ENCODE measurements around the gene CLCN6. TPM values are rescaled to one million over a fixed set of nuclear protein-coding genes. Genes with fewer than 3 reads are reported as not detected.

CLCN6 gene
- total RNA-seq, 2 donors from 2014 or later = 29.6 to 31.5 TPM

GRCh38 chr1:11888206-11888876 lies 82.3 kb downstream of the CLCN6 start:
- no peak overlapping the region for H3K27ac ChIP-seq (ENCODE audit: low read depth, low read length)
- H3K27ac Mint-ChIP-seq = no peak overlapping the region
- H3K4me3 ChIP-seq (ENCODE audit: low read length) = no peak overlapping the region
- no peaks in the 10 kb centered on the region for H3K27me3 Mint-ChIP-seq (ENCODE audit: insufficient read depth)
- no peaks in the 10 kb centered on the region for H3K27me3 ChIP-seq (ENCODE audit: control insufficient read depth, insufficient read depth, low read length, poor library complexity, severe bottlenecking)
- H3K36me3 Mint-ChIP-seq (ENCODE audit: low read depth) = no peaks in the 10 kb centered on the region
- no peaks in the 10 kb centered on the region for H3K4me1 ChIP-seq (ENCODE audit: control insufficient read depth, insufficient read depth, low read length)
- H3K36me3 ChIP-seq (ENCODE audit: control insufficient read depth, insufficient read depth, low read length) = no peaks in the 10 kb centered on the region
- WGBS, 2 experiments (ENCODE audit: insufficient coverage in 1 of 2, insufficient read length in 1 of 2) = 89 to 91% methylated on average over 15 of the region's 15 CpGs
- no peak overlapping the region for H3K4me3 Mint-ChIP-seq
- H3K4me1 Mint-ChIP-seq = peaks cover under 1% of the 10 kb centered on the region
- no peak for TF ChIP-seq CTCF (conservative IDR thresholded peaks at IDR 0.05)
- H3K9me3 ChIP-seq (ENCODE audit: control insufficient read depth, low read length) = no peaks in the 10 kb centered on the region
- no peak for DNase-seq
- H3K9me3 Mint-ChIP-seq = no peaks in the 10 kb centered on the region
- no peak overlapping the region for H3K9ac ChIP-seq (ENCODE audit: extremely low read depth, low read length, poor library complexity, severe bottlenecking)

- Mint-ChIP-seq H3K36me3 (ENCODE audit: low read depth) (no peaks in the 10 kb centered on the region), H3K27me3 (ENCODE audit: insufficient read depth) (no peaks in the 10 kb centered on the region), H3K27ac (no peak overlapping the region), H3K9me3 (no peaks in the 10 kb centered on the region), H3K4me3 (no peak overlapping the region), H3K4me1 (no peaks in the 10 kb centered on the region)
- no peak for DNase-seq
- H3K27ac ChIP-seq (ENCODE audit: low read depth, low read length) = no peak overlapping the region
- WGBS, 2 experiments (ENCODE audit: insufficient coverage in 1 of 2, insufficient read length in 1 of 2) = 58% methylated on average over 3 of the region's 3 CpGs; no CpG with 5 or more reads in 1 of the 2 experiments
- no peaks in the 10 kb centered on the region for H3K9me3 ChIP-seq (ENCODE audit: control insufficient read depth, low read length)
- H3K4me1 ChIP-seq (ENCODE audit: control insufficient read depth, insufficient read depth, low read length) = no peaks in the 10 kb centered on the region
- no peak for TF ChIP-seq CTCF (conservative IDR thresholded peaks at IDR 0.05)
- no peak overlapping the region for H3K4me3 ChIP-seq (ENCODE audit: low read length)
- H3K9ac ChIP-seq (ENCODE audit: extremely low read depth, low read length, poor library complexity, severe bottlenecking) = no peak overlapping the region
- no peaks in the 10 kb centered on the region for H3K36me3 ChIP-seq (ENCODE audit: control insufficient read depth, insufficient read depth, low read length)
- no peaks in the 10 kb centered on the region for H3K27me3 ChIP-seq (ENCODE audit: control insufficient read depth, insufficient read depth, low read length, poor library complexity, severe bottlenecking)
These were observed 82.9 kb downstream of the CLCN6 start for GRCh38 chr1:11888877-11889208.

DNA sequence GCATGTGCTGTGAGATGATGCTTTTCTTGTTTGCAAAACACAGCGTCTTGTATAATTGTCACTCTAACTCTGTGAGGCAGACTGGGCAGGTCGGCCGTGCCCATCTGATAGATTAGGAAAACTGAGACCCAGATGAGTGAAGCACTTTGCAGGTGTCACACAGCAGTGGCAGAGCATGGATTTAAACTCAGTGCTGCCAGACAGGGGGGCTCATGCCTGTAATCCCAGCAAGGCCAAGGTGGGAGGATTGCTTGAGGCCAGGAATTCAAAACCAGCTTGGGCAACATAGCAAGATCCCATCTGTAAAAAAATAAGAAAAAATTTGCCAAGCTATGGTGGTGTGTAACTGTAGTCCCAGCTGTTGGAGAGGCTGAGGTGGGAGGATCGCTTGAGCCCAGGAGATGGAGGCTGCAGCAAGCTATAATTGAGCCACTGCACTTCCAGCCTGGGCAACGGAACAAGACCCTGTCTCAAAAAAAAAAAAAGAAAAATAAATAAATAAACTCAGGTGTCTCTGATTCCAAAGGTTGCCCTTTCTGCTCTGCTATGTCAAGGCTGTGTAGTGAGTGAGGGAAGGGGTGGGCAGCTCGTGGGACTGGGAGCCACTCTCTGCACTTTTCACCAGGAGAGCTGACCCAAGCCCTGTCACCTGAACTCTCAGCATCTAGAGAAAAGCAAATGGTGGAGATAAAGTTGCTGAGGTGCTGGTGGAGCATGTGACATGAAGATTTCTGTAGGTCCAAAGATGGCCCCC lies 85.6 kb downstream of the CLCN6 start:
- no peaks in the 10 kb centered on the region for H3K4me1 ChIP-seq (ENCODE audit: control insufficient read depth, insufficient read depth, low read length)
- Mint-ChIP-seq H3K36me3 (ENCODE audit: low read depth) (no peaks in the 10 kb centered on the region), H3K27me3 (ENCODE audit: insufficient read depth) (no peaks in the 10 kb centered on the region), H3K4me1 (no peaks in the 10 kb centered on the region), H3K4me3 (no peak overlapping the region), H3K27ac (no peak overlapping the region), H3K9me3 (no peaks in the 10 kb centered on the region)
- H3K27me3 ChIP-seq (ENCODE audit: control insufficient read depth, insufficient read depth, low read length, poor library complexity, severe bottlenecking) = no peaks in the 10 kb centered on the region
- no peaks in the 10 kb centered on the region for H3K36me3 ChIP-seq (ENCODE audit: control insufficient read depth, insufficient read depth, low read length)
- H3K4me3 ChIP-seq (ENCODE audit: low read length) = no peak overlapping the region
- no peak for DNase-seq
- no peak for TF ChIP-seq CTCF (conservative IDR thresholded peaks at IDR 0.05)
- H3K9me3 ChIP-seq (ENCODE audit: control insufficient read depth, low read length) = no peaks in the 10 kb centered on the region
- no peak overlapping the region for H3K27ac ChIP-seq (ENCODE audit: low read depth, low read length)
- 92 to 96% methylated on average over 5 to 6 of the region's 6 CpGs for WGBS, 2 experiments (ENCODE audit: insufficient coverage in 1 of 2, insufficient read length in 1 of 2)
- H3K9ac ChIP-seq (ENCODE audit: extremely low read depth, low read length, poor library complexity, severe bottlenecking) = no peak overlapping the region

Other genes starting within 250 kb of the CLCN6 start
- gene FBXO2, start 151.8 kb upstream of the CLCN6 start, total RNA-seq = 10 to 100 TPM; 14.1 to 32.0 TPM
- gene FBXO44, start 151.3 kb upstream of the CLCN6 start, total RNA-seq = 10 to 100 TPM; 29.1 to 39.1 TPM
- 1 to 10 TPM; 2.7 to 4.1 TPM for gene FBXO6, start 142.0 kb upstream of the CLCN6 start, total RNA-seq
- gene MAD2L2, start 125.0 kb upstream of the CLCN6 start, total RNA-seq = 100 to 1,000 TPM; 128 to 132 TPM
- gene DRAXIN, start 114.5 kb upstream of the CLCN6 start, total RNA-seq = 1 to 10 TPM; 5.4 to 6.0 TPM
- 10 to 100 TPM; 71.3 to 81.2 TPM for gene AGTRAP, start 70.1 kb upstream of the CLCN6 start, total RNA-seq
- 1 to 10 TPM in 1 of 2 donors, under 1 TPM in 1; 0.95 to 1.4 TPM for gene C1orf167, start 44.0 kb upstream of the CLCN6 start, total RNA-seq
- gene MTHFR, start 227 bp upstream of the CLCN6 start, total RNA-seq = 10 to 100 TPM; 22.3 to 30.0 TPM
- not detected for gene NPPA, start 41.6 kb downstream of the CLCN6 start, total RNA-seq
- gene NPPB, start 52.8 kb downstream of the CLCN6 start, total RNA-seq = 10 to 100 TPM; 45.8 to 51.9 TPM
- gene KIAA2013, start 120.2 kb downstream of the CLCN6 start, total RNA-seq = 10 to 100 TPM; 36.2 to 36.7 TPM
- 10 to 100 TPM; 71.5 to 81.8 TPM for gene PLOD1, start 128.5 kb downstream of the CLCN6 start, total RNA-seq
- gene MFN2, start 174.3 kb downstream of the CLCN6 start, total RNA-seq = 10 to 100 TPM; 41.7 to 56.3 TPM
- 10 to 100 TPM; 66.2 to 72.1 TPM for gene MIIP, start 213.3 kb downstream of the CLCN6 start, total RNA-seq